Glutamatergic neuron (in vitro differentiated cells): ENCODE measurements around the gene TBC1D9. TPM values are rescaled to one million over a fixed set of nuclear protein-coding genes. Genes with fewer than 3 reads are reported as not detected.
A peak's percentile ranks its signal among the peaks of the same experiment; 100 is the strongest.

ENCODE experiments used
- DNase-seq: peaks from one replicate; pipeline ENCODE4 v3.0.0; 2022
- H3K27ac Mint-ChIP-seq: one replicate; pipeline ENCODE4 v1.8.0; 2020; ENCODE audit warnings: mild to moderate bottlenecking, mixed read lengths, inconsistent platforms; ENCODE audit not compliant: unreplicated experiment
- H3K27me3 Mint-ChIP-seq: one replicate; pipeline ENCODE4 v1.8.0; 2020; ENCODE audit warnings: mild to moderate bottlenecking, moderate library complexity, mixed read lengths, inconsistent platforms; ENCODE audit not compliant: unreplicated experiment
- H3K36me3 Mint-ChIP-seq: one replicate; pipeline ENCODE4 v1.8.0; 2020; ENCODE audit warnings: mild to moderate bottlenecking, mixed read lengths, inconsistent platforms; ENCODE audit not compliant: unreplicated experiment
- H3K4me1 Mint-ChIP-seq: one replicate; pipeline ENCODE4 v1.8.0; 2020; ENCODE audit warnings: mild to moderate bottlenecking, low read depth, mixed read lengths, inconsistent platforms; ENCODE audit not compliant: unreplicated experiment
- H3K4me3 Mint-ChIP-seq: one replicate; pipeline ENCODE4 v1.8.0; 2020; ENCODE audit warnings: mild to moderate bottlenecking, mixed read lengths, inconsistent platforms; ENCODE audit not compliant: unreplicated experiment
- H3K9me3 Mint-ChIP-seq: one replicate; pipeline ENCODE4 v1.8.0; 2020; ENCODE audit warnings: mild to moderate bottlenecking, moderate library complexity, mixed read lengths, inconsistent platforms; ENCODE audit not compliant: unreplicated experiment
- CTCF ChIP-seq: fragments of 200-600 bp; sonication (generic); IDR thresholded peaks from one replicate; pipeline ENCODE4 v1.5.0; 2021; ENCODE audit not compliant: partially characterized antibody, unreplicated experiment
- total RNA-seq: library from RNA; stranded (reverse); fragmentation: NEBNext Ultra II Directional; extraction: Animal tissue kit (Norgen Biotek cat#: 25700); gene quantifications from one replicate; pipeline ENCODE4 v1.2.1, GENCODE V29; 2021; ENCODE audit not compliant: unreplicated experiment

The TBC1D9 gene
- total RNA-seq, 1 donor from 2014 or later, result 47.8 TPM

- peaks cover 9% of the 10 kb centered on the region for H3K9me3 Mint-ChIP-seq
- no peak for TF ChIP-seq CTCF
- peaks cover 1% of the 10 kb centered on the region for H3K36me3 Mint-ChIP-seq
- no peak overlapping the region for H3K4me3 Mint-ChIP-seq
- no peak for DNase-seq
- H3K4me1 Mint-ChIP-seq, result no peaks in the 10 kb centered on the region
- H3K27me3 Mint-ChIP-seq, result peaks cover 5% of the 10 kb centered on the region
- no peak overlapping the region for H3K27ac Mint-ChIP-seq
These were observed 115.9 kb downstream of the TBC1D9 start for GRCh38 chr4:140640150-140640748.

- Mint-ChIP-seq H3K27me3 (peaks cover 5% of the 10 kb centered on the region), H3K4me1 (no peaks in the 10 kb centered on the region), H3K27ac (no peak overlapping the region), H3K36me3 (no peaks in the 10 kb centered on the region), H3K4me3 (no peak overlapping the region), H3K9me3 (peaks cover 8% of the 10 kb centered on the region)
- no peak for DNase-seq
- TF ChIP-seq CTCF, result no peak
These were observed 117.1 kb downstream of the TBC1D9 start for GRCh38 chr4:140639066-140639465.

GRCh38 chr4:140637836-140638235, 118.3 kb downstream of the TBC1D9 start:
- Mint-ChIP-seq H3K27ac (no peak overlapping the region), H3K9me3 (peaks cover 8% of the 10 kb centered on the region), H3K4me3 (no peak overlapping the region), H3K27me3 (peaks cover 5% of the 10 kb centered on the region), H3K4me1 (no peaks in the 10 kb centered on the region), H3K36me3 (no peaks in the 10 kb centered on the region)
- no peak for DNase-seq
- TF ChIP-seq CTCF, result peak; percentile 36

GRCh38 chr4:140635606-140636005, 120.6 kb downstream of the TBC1D9 start:
- H3K9me3 Mint-ChIP-seq, result peaks cover 3% of the 10 kb centered on the region
- no peak overlapping the region for H3K27ac Mint-ChIP-seq
- TF ChIP-seq CTCF, result no peak
- no peaks in the 10 kb centered on the region for H3K27me3 Mint-ChIP-seq
- H3K4me1 Mint-ChIP-seq, result no peaks in the 10 kb centered on the region
- H3K4me3 Mint-ChIP-seq, result no peak overlapping the region
- H3K36me3 Mint-ChIP-seq, result no peaks in the 10 kb centered on the region
- DNase-seq, result no peak

- no peak for DNase-seq
- no peak for TF ChIP-seq CTCF
- Mint-ChIP-seq H3K4me3 (no peak overlapping the region), H3K36me3 (no peaks in the 10 kb centered on the region), H3K27ac (no peak overlapping the region), H3K27me3 (peaks cover 3% of the 10 kb centered on the region), H3K9me3 (peaks cover 3% of the 10 kb centered on the region), H3K4me1 (no peaks in the 10 kb centered on the region)
These were observed 122.2 kb downstream of the TBC1D9 start for GRCh38 chr4:140633951-140634350.
